Cardiac muscle cell (in vitro differentiated cells and primary cell): ENCODE data around the gene ANO10. TPM values are rescaled to one million over a fixed set of nuclear protein-coding genes. Genes with fewer than 3 reads are reported as not detected.

Experiments used
- DNase-seq, 2 donors: peaks; one replicate each; pipeline versions ENCODE4 v3.0.0 to v3.0.0-alpha.2; 2010 to 2017; ENCODE audit warnings: low read depth in 1 of 2, low spot score in 1 of 2
- H3K27ac ChIP-seq: fragments of 200-600 bp; sonication (generic); 2 replicates; pipeline ENCODE4 v1.5.1; 2016
- H3K27me3 ChIP-seq: fragments of 200-600 bp; sonication (generic); 2 replicates; pipeline ENCODE4 v1.6.0; 2016; ENCODE audit warnings: control low read depth
- H3K36me3 ChIP-seq: fragments of 200-600 bp; sonication (generic); 2 replicates; pipeline ENCODE4 v1.5.1; 2016; ENCODE audit warnings: control low read depth
- H3K4me1 ChIP-seq: fragments of 200-600 bp; sonication (generic); 2 replicates; pipeline ENCODE4 v1.8.1; 2017; ENCODE audit warnings: low read depth, mild to moderate bottlenecking, mixed run types
- H3K4me3 ChIP-seq: fragments of 200-600 bp; sonication (generic); 2 replicates; pipeline ENCODE4 v1.5.1; 2016; ENCODE audit warnings: mild to moderate bottlenecking
- H3K9me3 ChIP-seq: fragments of 200-600 bp; sonication (generic); 2 replicates; pipeline ENCODE4 v1.5.1; 2017; ENCODE audit warnings: low read depth, mild to moderate bottlenecking, control low read depth
- CTCF ChIP-seq: IDR thresholded peaks from 2 replicates; pipeline ENCODE4 v1.5.1; 2012; ENCODE audit warnings: low read depth, mild to moderate bottlenecking, low read length
- polyA plus RNA-seq: library from polyadenylated mRNA; unstranded; fragments of >200 nt; fragmentation: Nextera tagmentation; extraction: Ambion mirVana; gene quantifications from 2 replicates; pipeline ENCODE4 v1.2.1, GENCODE V29; 2016
- total RNA-seq: library from RNA; depleted of rRNA; stranded (reverse); fragments of >200 nt; gene quantifications from 2 replicates; pipeline ENCODE4 v1.2.3, GENCODE V29; 2016

Gene ANO10
- total and polyA plus RNA-seq, 2 experiments from 2014 or later: 15.0 to 36.6 TPM

GRCh38 chr3:43389388-43390254, 232.2 kb downstream of the ANO10 start:
- peak in 1 of 2 donors; percentile 87 for DNase-seq
- Histone ChIP-seq H3K4me3 (no peak overlapping the region), H3K27me3 (no peaks in the 10 kb centered on the region), H3K4me1 (no peaks in the 10 kb centered on the region), H3K9me3 (no peaks in the 10 kb centered on the region), H3K27ac (no peak overlapping the region), H3K36me3 (no peaks in the 10 kb centered on the region)
- no peak for TF ChIP-seq CTCF

GRCh38 chr3:43388915-43389314, 232.9 kb downstream of the ANO10 start:
- no peak for TF ChIP-seq CTCF
- Histone ChIP-seq H3K27me3 (no peaks in the 10 kb centered on the region), H3K4me3 (no peak overlapping the region), H3K36me3 (no peaks in the 10 kb centered on the region), H3K9me3 (no peaks in the 10 kb centered on the region), H3K4me1 (no peaks in the 10 kb centered on the region), H3K27ac (no peak overlapping the region)
- DNase-seq: peak in 1 of 2 donors; percentile 21

- no peak overlapping the region for H3K4me3 ChIP-seq
- DNase-seq: no peak
- H3K27me3 ChIP-seq: no peaks in the 10 kb centered on the region
- no peak for TF ChIP-seq CTCF
- H3K27ac ChIP-seq: no peak overlapping the region
- no peaks in the 10 kb centered on the region for H3K36me3 ChIP-seq
- H3K4me1 ChIP-seq: no peaks in the 10 kb centered on the region
- H3K9me3 ChIP-seq: no peaks in the 10 kb centered on the region
These were observed 233.6 kb downstream of the ANO10 start for GRCh38 chr3:43388175-43388574.

- Histone ChIP-seq H3K4me3 (no peak overlapping the region), H3K4me1 (peaks cover 3% of the 10 kb centered on the region), H3K9me3 (no peaks in the 10 kb centered on the region), H3K36me3 (no peaks in the 10 kb centered on the region), H3K27me3 (no peaks in the 10 kb centered on the region), H3K27ac (no peak overlapping the region)
- DNase-seq: peak in 1 of 2 donors; percentile 64
- TF ChIP-seq CTCF: no peak
These were observed 242.5 kb downstream of the ANO10 start for GRCh38 chr3:43379343-43379742.

- Histone ChIP-seq H3K4me1 (peaks cover 3% of the 10 kb centered on the region), H3K36me3 (no peaks in the 10 kb centered on the region), H3K4me3 (no peak overlapping the region), H3K9me3 (no peaks in the 10 kb centered on the region), H3K27ac (no peak overlapping the region), H3K27me3 (no peaks in the 10 kb centered on the region)
- DNase-seq: peak; percentile 44 to 45
- peak; percentile 73 for TF ChIP-seq CTCF
These were observed 243.5 kb downstream of the ANO10 start for GRCh38 chr3:43378066-43378935.
